ENCODE measurements around the gene ZKSCAN1.
A peak's percentile ranks its signal among the peaks of the same experiment; 100 is the strongest.

ZKSCAN1 gene

GRCh38 chr7:100035876-100036275, 20.5 kb downstream of the ZKSCAN1 start:
- DNase-seq (ENCODE audit: low read depth in 1 of 2, low spot score in 1 of 2), result no peak

- no peak for DNase-seq (ENCODE audit: low read depth in 1 of 2, low spot score in 1 of 2)
These were observed 22.9 kb downstream of the ZKSCAN1 start for GRCh38 chr7:100038326-100038725.

- no peak for DNase-seq (ENCODE audit: low read depth in 1 of 2, low spot score in 1 of 2)
These were observed 25.2 kb downstream of the ZKSCAN1 start for GRCh38 chr7:100040575-100040974.

- no peak for DNase-seq (ENCODE audit: low read depth in 1 of 2, low spot score in 1 of 2)
These were observed 29.3 kb downstream of the ZKSCAN1 start for GRCh38 chr7:100044718-100045117.

GRCh38 chr7:100048680-100049079, 33.3 kb downstream of the ZKSCAN1 start:
- DNase-seq (ENCODE audit: low read depth in 1 of 2, low spot score in 1 of 2), result no peak

GRCh38 chr7:100049441-100050291, 34.3 kb downstream of the ZKSCAN1 start, which contains the start of gene ZSCAN21:
Gene ZSCAN21 (plus strand): TSS chr7:100049774. CDS start chr7:100057007, 7,233 bp downstream.
- DNase-seq (ENCODE audit: low read depth in 1 of 2, low spot score in 1 of 2), result peak; percentile 71 to 78

- DNase-seq (ENCODE audit: low read depth in 1 of 2, low spot score in 1 of 2), result no peak
These were observed 36.2 kb downstream of the ZKSCAN1 start for GRCh38 chr7:100051611-100052010.

GRCh38 chr7:100053215-100053614, 37.8 kb downstream of the ZKSCAN1 start:
- DNase-seq (ENCODE audit: low read depth in 1 of 2, low spot score in 1 of 2), result peak in 1 of 2 donors; percentile 7

GRCh38 chr7:100057006-100057405, 41.6 kb downstream of the ZKSCAN1 start:
- DNase-seq (ENCODE audit: low read depth in 1 of 2, low spot score in 1 of 2), result no peak

- DNase-seq (ENCODE audit: low read depth in 1 of 2, low spot score in 1 of 2), result no peak
These were observed 43.9 kb downstream of the ZKSCAN1 start for GRCh38 chr7:100059251-100059739.

- no peak for DNase-seq (ENCODE audit: low read depth in 1 of 2, low spot score in 1 of 2)
These were observed 46.3 kb downstream of the ZKSCAN1 start for GRCh38 chr7:100061518-100062193.

- no peak for DNase-seq (ENCODE audit: low read depth in 1 of 2, low spot score in 1 of 2)
These were observed 48.0 kb downstream of the ZKSCAN1 start for GRCh38 chr7:100063376-100063775.

GRCh38 chr7:100064162-100064561, 48.8 kb downstream of the ZKSCAN1 start:
- DNase-seq (ENCODE audit: low read depth in 1 of 2, low spot score in 1 of 2), result no peak

- DNase-seq (ENCODE audit: low read depth in 1 of 2, low spot score in 1 of 2), result no peak
These were observed 50.2 kb downstream of the ZKSCAN1 start for GRCh38 chr7:100065452-100066186.

GRCh38 chr7:100066953-100067352, 51.6 kb downstream of the ZKSCAN1 start:
- DNase-seq (ENCODE audit: low read depth in 1 of 2, low spot score in 1 of 2), result no peak

- DNase-seq (ENCODE audit: low read depth in 1 of 2, low spot score in 1 of 2), result no peak
These were observed 54.6 kb downstream of the ZKSCAN1 start for GRCh38 chr7:100069991-100070390.

- DNase-seq (ENCODE audit: low read depth in 1 of 2, low spot score in 1 of 2), result no peak
These were observed 55.8 kb downstream of the ZKSCAN1 start for GRCh38 chr7:100071018-100071723.

GRCh38 chr7:100072462-100072861, 57.1 kb downstream of the ZKSCAN1 start:
- DNase-seq (ENCODE audit: low read depth in 1 of 2, low spot score in 1 of 2), result no peak

GRCh38 chr7:100074841-100075240, 59.4 kb downstream of the ZKSCAN1 start:
- no peak for DNase-seq (ENCODE audit: low read depth in 1 of 2, low spot score in 1 of 2)

GRCh38 chr7:100075418-100075817, 60.0 kb downstream of the ZKSCAN1 start:
- DNase-seq (ENCODE audit: low read depth in 1 of 2, low spot score in 1 of 2), result no peak

GRCh38 chr7:100077205-100077604, 61.8 kb downstream of the ZKSCAN1 start:
- no peak for DNase-seq (ENCODE audit: low read depth in 1 of 2, low spot score in 1 of 2)

Measured in activated CD4-positive, alpha-beta T cell treated with anti-CD3 and anti-CD28 coated beads, Interleukin-2, amount 50 U/mL, for 24 hours (primary cell).